OCI-LY3 (cell line): ENCODE measurements around the gene CPNE8.

ENCODE experiments used
- H2AFZ ChIP-seq: fragments of 200-600, 300-600 bp; shearing (Covaris generic); 2 replicates; pipeline ENCODE4 v1.6.0; 2014; ENCODE audit warnings: antibody characterized with exemption, low read depth, low read length
- H3K27ac ChIP-seq: fragments of 200-600, 300-600 bp; sonication (generic); 2 replicates; pipeline ENCODE4 v1.5.1; 2014; ENCODE audit warnings: mild to moderate bottlenecking, low read length, moderate library complexity, mixed read lengths
- H3K27me3 ChIP-seq: fragments of 200-600, 300-600 bp; sonication (generic); 2 replicates; pipeline ENCODE4 v1.6.1; 2014; ENCODE audit warnings: low read depth, low read length, mixed read lengths
- H3K36me3 ChIP-seq: fragments of 200-600, 300-600 bp; sonication (generic); replicated peaks from 2 replicates; pipeline ENCODE3; 2014; ENCODE audit warnings: low read depth, low read length, mixed read lengths
- H3K4me1 ChIP-seq: fragments of 300-600, 200-600 bp; sonication (generic); 2 replicates; pipeline ENCODE4 v1.6.1; 2014; ENCODE audit warnings: low read length, mixed read lengths
- H3K4me2 ChIP-seq: fragments of 200-600, 300-600 bp; sonication (generic); 2 replicates; pipeline ENCODE4 v1.6.1; 2014; ENCODE audit warnings: low read length, mixed read lengths
- H3K4me3 ChIP-seq: fragments of 300-600, 200-600 bp; sonication (generic); 2 replicates; pipeline ENCODE4 v1.5.1; 2014; ENCODE audit warnings: antibody characterized with exemption, mild to moderate bottlenecking, low read length, moderate library complexity
- H3K79me2 ChIP-seq: fragments of 300-600, 200-600 bp; shearing (Covaris generic); 2 replicates; pipeline ENCODE4 v1.6.1; 2014; ENCODE audit warnings: mild to moderate bottlenecking, low read length, mixed read lengths
- H3K9ac ChIP-seq: fragments of 300-600, 200-600 bp; shearing (Covaris generic); 2 replicates; pipeline ENCODE4 v1.6.0; 2014; ENCODE audit warnings: mild to moderate bottlenecking, low read length, moderate library complexity
- H3K9me3 ChIP-seq: fragments of 200-600, 300-600 bp; shearing (Covaris generic); 2 replicates; pipeline ENCODE4 v1.6.1; 2014; ENCODE audit warnings: low read length, mixed read lengths; ENCODE audit not compliant: insufficient read depth
- H4K20me1 ChIP-seq: fragments of 200-600, 300-600 bp; sonication (generic); 2 replicates; pipeline ENCODE4 v1.6.1; 2016; ENCODE audit warnings: low read length, mixed read lengths; ENCODE audit not compliant: insufficient read depth
- EZH2phosphoT487 ChIP-seq: fragments of 200-600 bp; shearing (Covaris generic); IDR thresholded peaks from 2 replicates; pipeline ENCODE4 v1.6.1; 2018; ENCODE audit warnings: antibody characterized with exemption, mixed run types, low read depth
- TF ChIP-seq, protein P1 (sequence below): fragments of 200-600, 300-600 bp; sonication (generic); IDR thresholded peaks from 2 replicates; pipeline ENCODE4 v1.5.1; 2014; ENCODE audit warnings: antibody characterized with exemption, low read length, low read depth

The CPNE8 gene

DNA sequence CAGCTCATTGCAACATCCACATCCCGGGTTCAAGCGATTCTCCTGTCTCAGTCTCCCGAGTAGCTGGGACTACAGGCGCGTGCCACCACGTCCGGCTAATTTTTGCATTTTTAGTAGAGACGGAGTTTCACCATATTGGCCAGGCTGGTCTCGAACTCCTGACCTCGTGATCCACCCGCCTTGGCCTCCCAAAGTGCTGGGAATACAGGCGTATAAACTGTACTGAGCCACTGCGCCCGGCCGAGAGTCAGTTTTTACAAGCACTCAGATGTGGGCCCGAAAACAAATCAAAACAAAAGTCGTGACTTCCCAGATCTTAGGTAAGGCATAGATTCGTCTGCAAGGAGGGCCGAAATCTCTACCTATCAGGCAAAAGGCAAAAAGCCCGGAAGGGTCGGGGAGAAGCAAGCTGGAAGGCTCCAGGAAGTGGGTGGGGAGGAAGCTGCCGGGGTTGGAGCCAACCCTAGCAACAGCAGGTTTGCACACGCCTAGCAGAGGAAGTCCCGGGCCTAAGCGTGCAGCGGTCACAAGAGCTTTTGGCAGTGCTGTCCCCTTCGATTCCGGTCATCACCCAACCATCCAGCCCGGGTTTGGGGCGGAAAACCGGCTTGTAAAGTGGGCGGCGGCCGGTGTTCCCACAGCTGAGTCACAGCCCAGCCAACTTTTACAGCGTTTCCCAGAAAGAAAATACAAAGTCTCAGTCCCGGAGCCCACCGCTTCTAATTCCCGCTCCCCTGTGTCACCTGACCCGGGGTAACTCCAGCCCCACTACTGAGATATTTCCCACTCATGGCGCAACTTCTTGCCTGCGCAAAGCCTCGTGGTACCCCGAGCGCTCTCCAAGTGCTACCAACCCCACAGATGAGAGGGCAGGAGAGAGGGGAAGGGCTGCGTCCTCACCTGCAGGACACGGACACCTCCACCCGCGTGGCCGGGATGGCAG, 583 bp downstream of the CPNE8 start:
- Histone ChIP-seq H3K27ac (no peak overlapping the region), H3K27me3 (no peaks in the 10 kb centered on the region), H3K4me2 (no peak overlapping the region), H3K9me3 (no peaks in the 10 kb centered on the region), H3K4me1 (no peaks in the 10 kb centered on the region), H3K79me2 (no peaks in the 10 kb centered on the region), H3K9ac (no peak overlapping the region), H3K36me3 (no peaks in the 10 kb centered on the region), H3K4me3 (no peak overlapping the region), H4K20me1 (no peaks in the 10 kb centered on the region), H2AFZ (no peak overlapping the region)
- TF ChIP-seq EZH2phosphoT487 = no peak
- TF ChIP-seq, protein P1, sequence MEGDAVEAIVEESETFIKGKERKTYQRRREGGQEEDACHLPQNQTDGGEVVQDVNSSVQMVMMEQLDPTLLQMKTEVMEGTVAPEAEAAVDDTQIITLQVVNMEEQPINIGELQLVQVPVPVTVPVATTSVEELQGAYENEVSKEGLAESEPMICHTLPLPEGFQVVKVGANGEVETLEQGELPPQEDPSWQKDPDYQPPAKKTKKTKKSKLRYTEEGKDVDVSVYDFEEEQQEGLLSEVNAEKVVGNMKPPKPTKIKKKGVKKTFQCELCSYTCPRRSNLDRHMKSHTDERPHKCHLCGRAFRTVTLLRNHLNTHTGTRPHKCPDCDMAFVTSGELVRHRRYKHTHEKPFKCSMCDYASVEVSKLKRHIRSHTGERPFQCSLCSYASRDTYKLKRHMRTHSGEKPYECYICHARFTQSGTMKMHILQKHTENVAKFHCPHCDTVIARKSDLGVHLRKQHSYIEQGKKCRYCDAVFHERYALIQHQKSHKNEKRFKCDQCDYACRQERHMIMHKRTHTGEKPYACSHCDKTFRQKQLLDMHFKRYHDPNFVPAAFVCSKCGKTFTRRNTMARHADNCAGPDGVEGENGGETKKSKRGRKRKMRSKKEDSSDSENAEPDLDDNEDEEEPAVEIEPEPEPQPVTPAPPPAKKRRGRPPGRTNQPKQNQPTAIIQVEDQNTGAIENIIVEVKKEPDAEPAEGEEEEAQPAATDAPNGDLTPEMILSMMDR = no peak

DNA sequence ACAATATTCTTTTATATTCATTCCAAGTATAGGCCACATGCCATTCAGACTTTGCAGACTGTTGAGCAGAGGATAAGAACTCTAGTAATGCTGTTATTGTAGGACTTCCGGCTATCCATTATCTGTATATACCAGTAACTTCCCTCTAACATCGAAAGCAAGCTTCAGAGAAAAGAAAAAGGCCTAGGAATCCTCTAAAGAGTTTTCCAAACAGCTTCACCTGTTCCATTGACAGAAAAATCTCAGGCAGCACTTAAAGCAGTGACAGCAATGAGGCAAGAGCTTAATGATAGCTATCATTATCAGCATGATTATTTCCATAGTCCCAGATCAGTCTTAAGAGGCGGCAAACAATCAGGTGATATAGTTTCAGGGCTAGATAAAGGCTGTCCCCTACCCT, 1.8 kb downstream of the CPNE8 start:
- Histone ChIP-seq H3K9ac (no peak overlapping the region), H3K27ac (no peak overlapping the region), H3K4me3 (no peak overlapping the region), H3K36me3 (no peaks in the 10 kb centered on the region), H2AFZ (no peak overlapping the region), H4K20me1 (no peaks in the 10 kb centered on the region), H3K4me2 (no peak overlapping the region), H3K9me3 (no peaks in the 10 kb centered on the region), H3K79me2 (no peaks in the 10 kb centered on the region), H3K27me3 (no peaks in the 10 kb centered on the region), H3K4me1 (no peaks in the 10 kb centered on the region)
- no peak for TF ChIP-seq EZH2phosphoT487
- TF ChIP-seq, protein P1 = no peak

DNA sequence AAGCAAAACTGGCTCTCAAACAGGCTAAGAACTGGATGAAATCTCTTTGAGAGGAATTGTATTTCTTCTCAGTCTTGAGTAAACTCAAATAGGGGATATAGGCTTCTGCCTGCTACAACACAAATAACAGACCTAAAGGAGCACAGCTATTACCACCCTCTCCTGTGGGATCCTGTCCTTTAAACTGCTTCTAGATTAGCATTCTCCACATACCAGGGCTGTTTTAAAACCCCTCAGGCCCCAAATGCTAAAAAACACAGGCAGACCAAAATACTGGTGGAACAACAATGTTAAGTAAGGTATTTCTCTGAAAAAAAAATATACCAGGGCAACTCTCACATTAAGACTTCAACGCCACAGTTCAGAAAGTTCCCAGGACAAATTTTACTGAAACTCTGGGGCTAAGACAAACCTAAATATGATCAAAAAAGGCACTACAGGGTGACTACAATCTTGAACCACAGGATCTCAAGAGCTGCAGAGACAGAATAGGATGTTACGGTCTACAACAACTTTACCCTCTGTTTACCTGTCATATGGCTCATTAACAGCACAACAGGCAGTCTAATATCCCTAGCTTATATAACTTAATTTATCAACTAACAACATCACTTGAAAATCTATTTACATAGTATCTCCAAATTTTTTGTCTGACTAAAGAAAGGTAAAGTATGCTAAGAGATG, 7.2 kb downstream of the CPNE8 start:
- Histone ChIP-seq H3K27ac (no peak overlapping the region), H3K4me3 (no peak overlapping the region), H3K4me2 (no peak overlapping the region), H3K27me3 (no peaks in the 10 kb centered on the region), H2AFZ (no peak overlapping the region), H3K4me1 (no peaks in the 10 kb centered on the region), H3K79me2 (no peaks in the 10 kb centered on the region), H3K9me3 (no peaks in the 10 kb centered on the region), H3K36me3 (no peaks in the 10 kb centered on the region), H3K9ac (no peak overlapping the region), H4K20me1 (no peaks in the 10 kb centered on the region)
- TF ChIP-seq, protein P1 = no peak
- TF ChIP-seq EZH2phosphoT487 = no peak

DNA sequence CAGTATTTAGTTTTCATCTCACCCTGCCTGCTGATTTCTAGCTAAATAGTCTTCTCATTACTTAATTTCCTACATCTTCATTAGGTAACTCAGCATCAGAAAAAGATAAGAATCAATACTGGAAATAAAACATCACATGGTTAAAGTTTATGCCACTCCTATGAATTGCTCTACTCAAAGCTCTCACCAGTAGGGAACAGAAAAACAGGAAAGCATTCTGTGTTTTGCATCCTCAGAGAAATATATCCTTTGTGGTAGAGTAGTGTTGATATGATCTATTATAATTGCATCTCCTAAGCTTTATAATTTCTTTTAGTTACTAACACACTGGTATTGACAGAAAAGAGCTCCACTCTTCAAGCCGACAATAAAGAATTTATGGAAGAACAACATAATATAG, 9.9 kb downstream of the CPNE8 start:
- Histone ChIP-seq H3K9me3 (no peaks in the 10 kb centered on the region), H3K4me3 (no peak overlapping the region), H2AFZ (no peak overlapping the region), H3K4me1 (no peaks in the 10 kb centered on the region), H3K4me2 (no peak overlapping the region), H3K36me3 (no peaks in the 10 kb centered on the region), H3K27ac (no peak overlapping the region), H3K9ac (no peak overlapping the region), H4K20me1 (no peaks in the 10 kb centered on the region), H3K79me2 (no peaks in the 10 kb centered on the region), H3K27me3 (no peaks in the 10 kb centered on the region)
- TF ChIP-seq, protein P1 = no peak
- TF ChIP-seq EZH2phosphoT487 = no peak
